WTC11 (cell line): ENCODE data around the gene MYBL2. TPM values are rescaled to one million over a fixed set of nuclear protein-coding genes. Genes with fewer than 3 reads are reported as not detected.

ENCODE experiments used
- ATAC-seq: fragments of 200-7000 bp; cut with Tn5 transposase; 2 replicates; pipeline ENCODE4 v1.10.0; 2021; ENCODE audit warnings: mild to moderate bottlenecking, moderate library complexity
- CTCF ChIA-PET: fragments of 300-600 bp; sonication (Branson Sonifier 250); formaldehyde crosslinking; loops from one replicate; lab custom pipeline; 2021; ENCODE audit warnings: antibody characterized with exemption; lab: Charles Lee
- POLR2A ChIA-PET: fragments of 350-600 bp; sonication (Branson Sonifier 250); formaldehyde crosslinking; loops from one replicate; lab custom pipeline; 2021; ENCODE audit warnings: antibody characterized with exemption; lab: Charles Lee
- DNase-seq: peaks from one replicate; pipeline ENCODE4 v3.0.0; 2021; ENCODE audit warnings: low spot score
- H3K27ac Mint-ChIP-seq: 2 replicates; pipeline ENCODE4 v1.8.0; 2021; ENCODE audit warnings: mixed read lengths
- H3K27me3 Mint-ChIP-seq: 2 replicates; pipeline ENCODE4 v1.8.0; 2021; ENCODE audit warnings: low read depth, mild to moderate bottlenecking, moderate library complexity, mixed read lengths
- H3K36me3 Mint-ChIP-seq: 2 replicates; pipeline ENCODE4 v1.8.0; 2021; ENCODE audit warnings: mixed read lengths
- H3K4me1 Mint-ChIP-seq: 2 replicates; pipeline ENCODE4 v1.8.0; 2022; ENCODE audit warnings: mixed read lengths
- H3K4me3 Mint-ChIP-seq: 2 replicates; pipeline ENCODE4 v1.8.0; 2021; ENCODE audit warnings: mild to moderate bottlenecking, moderate library complexity, mixed read lengths
- H3K9me3 Mint-ChIP-seq: 2 replicates; pipeline ENCODE4 v1.8.0; 2021; ENCODE audit warnings: mixed read lengths
- CBFB ChIP-seq: sonication (generic); formaldehyde crosslinking; IDR thresholded peaks from 2 replicates; pipeline ENCODE4 v1.8.1; 2022; ENCODE audit warnings: mild to moderate bottlenecking, low read depth, missing genetic modification reagents
- EMX1 ChIP-seq: fragments of 250-450 bp; sonication (Bioruptor Pico); IDR thresholded peaks from 2 replicates; pipeline ENCODE4 v1.8.0; 2021; ENCODE audit warnings: mild to moderate bottlenecking
- SOX15 ChIP-seq: fragments of 250-450 bp; sonication (Bioruptor Pico); IDR thresholded peaks from 2 replicates; pipeline ENCODE4 v1.9.0; 2021; ENCODE audit warnings: mild to moderate bottlenecking
- TCF7 ChIP-seq: sonication (generic); formaldehyde crosslinking; IDR thresholded peaks from 2 replicates; pipeline ENCODE4 v1.8.0; 2022; ENCODE audit warnings: mild to moderate bottlenecking, low read depth, missing genetic modification reagents, moderate library complexity
- ZNF138 ChIP-seq: sonication (generic); formaldehyde crosslinking; conservative IDR thresholded peaks from 2 replicates; pipeline ENCODE4 v1.8.1; 2022; ENCODE audit warnings: mild to moderate bottlenecking, moderate library complexity, missing genetic modification reagents
- total RNA-seq: library from RNA; stranded (reverse); gene quantifications from 3 replicates; pipeline ENCODE4 v1.2.3, GENCODE V29; 2021
- TF ChIP-seq, protein P1 (sequence below): sonication (generic); formaldehyde crosslinking; IDR thresholded peaks from 2 replicates; pipeline ENCODE4 v1.8.1; 2023; ENCODE audit warnings: mild to moderate bottlenecking, missing genetic modification reagents
- TF ChIP-seq, protein P2 (sequence below): fragments of 200-600 bp; IDR thresholded peaks from 2 replicates; pipeline ENCODE4 v1.8.0; 2022; ENCODE audit warnings: antibody characterized with exemption
- TF ChIP-seq, protein P3 (sequence below): fragments of 250-450 bp; sonication (Bioruptor Pico); IDR thresholded peaks from 2 replicates; pipeline ENCODE4 v1.9.0; 2021; ENCODE audit warnings: mild to moderate bottlenecking
- TF ChIP-seq, protein P4 (sequence below): sonication (generic); formaldehyde crosslinking; IDR thresholded peaks from 2 replicates; pipeline ENCODE4 v1.8.1; 2023; ENCODE audit warnings: mild to moderate bottlenecking, moderate library complexity, missing genetic modification reagents
- TF ChIP-seq, protein P5 (sequence below): fragments of 250-450 bp; sonication (Bioruptor Pico); IDR thresholded peaks from 2 replicates; pipeline ENCODE4 v1.9.0; 2021; ENCODE audit warnings: mild to moderate bottlenecking, borderline replicate concordance
- TF ChIP-seq, protein P6 (sequence below): sonication (generic); formaldehyde crosslinking; IDR thresholded peaks from 2 replicates; pipeline ENCODE4 v1.8.0; 2023; ENCODE audit warnings: missing genetic modification reagents
- TF ChIP-seq, protein P7 (sequence below): sonication (generic); formaldehyde crosslinking; IDR thresholded peaks from 2 replicates; pipeline ENCODE4 v1.8.0; 2022; ENCODE audit warnings: mild to moderate bottlenecking, missing genetic modification reagents
- TF ChIP-seq, protein P8 (sequence below): fragments of 250-450 bp; sonication (Bioruptor Pico); IDR thresholded peaks from 2 replicates; pipeline ENCODE4 v1.8.0; 2021; ENCODE audit warnings: mild to moderate bottlenecking
- TF ChIP-seq, protein P9 (sequence below): sonication (generic); formaldehyde crosslinking; IDR thresholded peaks from 2 replicates; pipeline ENCODE4 v1.8.0; 2022; ENCODE audit warnings: missing genetic modification reagents

The MYBL2 gene
- total RNA-seq, 1 experiment from 2014 or later, result 166 TPM

DNA sequence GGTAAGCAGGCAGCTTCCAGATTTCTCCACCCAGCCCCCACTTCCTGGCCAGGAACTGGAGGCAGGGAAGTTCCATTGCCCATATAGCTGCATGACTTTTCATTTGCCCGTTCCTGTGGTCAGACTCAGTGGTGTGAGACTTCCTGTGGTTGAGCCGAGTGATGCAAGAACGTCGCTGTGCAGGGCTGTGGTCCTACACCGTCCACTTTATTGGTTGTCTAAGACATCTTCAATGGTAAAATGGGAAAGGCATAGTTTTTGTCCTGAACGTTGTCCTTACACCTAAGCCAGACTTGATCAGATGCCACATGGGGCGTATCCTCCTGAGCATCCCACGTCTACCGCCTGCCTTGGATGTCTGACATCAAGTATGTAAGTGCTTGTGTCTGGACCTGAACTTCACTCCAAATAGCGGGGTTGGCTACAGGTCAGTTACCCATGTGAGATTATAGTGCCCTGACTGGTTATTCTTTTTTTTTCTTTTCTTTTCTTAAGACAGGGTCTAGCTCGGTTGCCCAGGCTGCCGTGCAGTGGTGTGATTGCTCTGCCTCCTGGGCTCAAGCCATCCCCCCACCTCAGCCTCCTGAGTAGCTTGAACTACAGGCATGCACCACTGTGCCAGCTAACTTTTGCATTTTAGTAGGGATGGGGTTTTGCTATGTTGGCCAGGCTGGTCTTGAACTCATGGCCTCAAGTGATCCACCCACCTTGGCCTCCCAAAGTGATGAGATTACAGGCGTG, 85.8 kb downstream of the MYBL2 start (continued):
- TF ChIP-seq, protein P1, sequence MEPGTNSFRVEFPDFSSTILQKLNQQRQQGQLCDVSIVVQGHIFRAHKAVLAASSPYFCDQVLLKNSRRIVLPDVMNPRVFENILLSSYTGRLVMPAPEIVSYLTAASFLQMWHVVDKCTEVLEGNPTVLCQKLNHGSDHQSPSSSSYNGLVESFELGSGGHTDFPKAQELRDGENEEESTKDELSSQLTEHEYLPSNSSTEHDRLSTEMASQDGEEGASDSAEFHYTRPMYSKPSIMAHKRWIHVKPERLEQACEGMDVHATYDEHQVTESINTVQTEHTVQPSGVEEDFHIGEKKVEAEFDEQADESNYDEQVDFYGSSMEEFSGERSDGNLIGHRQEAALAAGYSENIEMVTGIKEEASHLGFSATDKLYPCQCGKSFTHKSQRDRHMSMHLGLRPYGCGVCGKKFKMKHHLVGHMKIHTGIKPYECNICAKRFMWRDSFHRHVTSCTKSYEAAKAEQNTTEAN (CRISPR knock-in tag), result no peak
- TF ChIP-seq, protein P2, sequence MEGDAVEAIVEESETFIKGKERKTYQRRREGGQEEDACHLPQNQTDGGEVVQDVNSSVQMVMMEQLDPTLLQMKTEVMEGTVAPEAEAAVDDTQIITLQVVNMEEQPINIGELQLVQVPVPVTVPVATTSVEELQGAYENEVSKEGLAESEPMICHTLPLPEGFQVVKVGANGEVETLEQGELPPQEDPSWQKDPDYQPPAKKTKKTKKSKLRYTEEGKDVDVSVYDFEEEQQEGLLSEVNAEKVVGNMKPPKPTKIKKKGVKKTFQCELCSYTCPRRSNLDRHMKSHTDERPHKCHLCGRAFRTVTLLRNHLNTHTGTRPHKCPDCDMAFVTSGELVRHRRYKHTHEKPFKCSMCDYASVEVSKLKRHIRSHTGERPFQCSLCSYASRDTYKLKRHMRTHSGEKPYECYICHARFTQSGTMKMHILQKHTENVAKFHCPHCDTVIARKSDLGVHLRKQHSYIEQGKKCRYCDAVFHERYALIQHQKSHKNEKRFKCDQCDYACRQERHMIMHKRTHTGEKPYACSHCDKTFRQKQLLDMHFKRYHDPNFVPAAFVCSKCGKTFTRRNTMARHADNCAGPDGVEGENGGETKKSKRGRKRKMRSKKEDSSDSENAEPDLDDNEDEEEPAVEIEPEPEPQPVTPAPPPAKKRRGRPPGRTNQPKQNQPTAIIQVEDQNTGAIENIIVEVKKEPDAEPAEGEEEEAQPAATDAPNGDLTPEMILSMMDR, result no peak
- TF ChIP-seq, all 79 proteins: peak for 0

DNA sequence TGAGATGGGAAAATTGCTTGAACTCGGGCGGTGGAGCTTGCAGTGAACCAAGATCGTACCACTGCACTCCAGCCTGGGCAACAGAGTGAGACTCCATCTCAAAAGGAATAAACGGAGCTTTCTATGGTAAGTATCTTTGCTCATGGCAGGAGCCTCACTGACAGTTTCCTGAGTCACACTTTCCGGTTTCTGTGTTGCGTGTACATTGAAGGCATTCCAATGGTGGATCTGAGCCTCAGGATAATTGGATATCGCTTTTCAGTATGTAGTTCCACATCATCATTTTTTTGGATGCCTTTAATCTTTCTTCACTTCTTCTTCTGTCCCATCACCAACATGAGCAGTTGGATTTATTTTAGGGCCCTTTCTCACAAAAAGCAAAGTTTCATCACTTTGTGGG, 88.5 kb downstream of the MYBL2 start:
- Mint-ChIP-seq H3K27ac (no peak overlapping the region), H3K36me3 (no peaks in the 10 kb centered on the region), H3K9me3 (peaks cover 4% of the 10 kb centered on the region; the same call in 1 of the 2 replicates), H3K4me3 (no peak overlapping the region), H3K27me3 (peaks cover 5% of the 10 kb centered on the region; the same call in 1 of the 2 replicates), H3K4me1 (no peaks in the 10 kb centered on the region)
- CTCF ChIA-PET, result interaction anchor here (1.5 to 1.9 kb wide), 2 partner anchors 85 to 228 kb away, joined by 5 to 7 read pairs; no protein-coding TSS in a partner anchor
- DNase-seq, result no peak
- no peak for ATAC-seq
- POLR2A ChIA-PET, result no interaction called here
- TF ChIP-seq, protein P3, sequence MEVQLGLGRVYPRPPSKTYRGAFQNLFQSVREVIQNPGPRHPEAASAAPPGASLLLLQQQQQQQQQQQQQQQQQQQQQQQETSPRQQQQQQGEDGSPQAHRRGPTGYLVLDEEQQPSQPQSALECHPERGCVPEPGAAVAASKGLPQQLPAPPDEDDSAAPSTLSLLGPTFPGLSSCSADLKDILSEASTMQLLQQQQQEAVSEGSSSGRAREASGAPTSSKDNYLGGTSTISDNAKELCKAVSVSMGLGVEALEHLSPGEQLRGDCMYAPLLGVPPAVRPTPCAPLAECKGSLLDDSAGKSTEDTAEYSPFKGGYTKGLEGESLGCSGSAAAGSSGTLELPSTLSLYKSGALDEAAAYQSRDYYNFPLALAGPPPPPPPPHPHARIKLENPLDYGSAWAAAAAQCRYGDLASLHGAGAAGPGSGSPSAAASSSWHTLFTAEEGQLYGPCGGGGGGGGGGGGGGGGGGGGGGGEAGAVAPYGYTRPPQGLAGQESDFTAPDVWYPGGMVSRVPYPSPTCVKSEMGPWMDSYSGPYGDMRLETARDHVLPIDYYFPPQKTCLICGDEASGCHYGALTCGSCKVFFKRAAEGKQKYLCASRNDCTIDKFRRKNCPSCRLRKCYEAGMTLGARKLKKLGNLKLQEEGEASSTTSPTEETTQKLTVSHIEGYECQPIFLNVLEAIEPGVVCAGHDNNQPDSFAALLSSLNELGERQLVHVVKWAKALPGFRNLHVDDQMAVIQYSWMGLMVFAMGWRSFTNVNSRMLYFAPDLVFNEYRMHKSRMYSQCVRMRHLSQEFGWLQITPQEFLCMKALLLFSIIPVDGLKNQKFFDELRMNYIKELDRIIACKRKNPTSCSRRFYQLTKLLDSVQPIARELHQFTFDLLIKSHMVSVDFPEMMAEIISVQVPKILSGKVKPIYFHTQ (CRISPR knock-in tag), result no peak
- TF ChIP-seq, protein P4, sequence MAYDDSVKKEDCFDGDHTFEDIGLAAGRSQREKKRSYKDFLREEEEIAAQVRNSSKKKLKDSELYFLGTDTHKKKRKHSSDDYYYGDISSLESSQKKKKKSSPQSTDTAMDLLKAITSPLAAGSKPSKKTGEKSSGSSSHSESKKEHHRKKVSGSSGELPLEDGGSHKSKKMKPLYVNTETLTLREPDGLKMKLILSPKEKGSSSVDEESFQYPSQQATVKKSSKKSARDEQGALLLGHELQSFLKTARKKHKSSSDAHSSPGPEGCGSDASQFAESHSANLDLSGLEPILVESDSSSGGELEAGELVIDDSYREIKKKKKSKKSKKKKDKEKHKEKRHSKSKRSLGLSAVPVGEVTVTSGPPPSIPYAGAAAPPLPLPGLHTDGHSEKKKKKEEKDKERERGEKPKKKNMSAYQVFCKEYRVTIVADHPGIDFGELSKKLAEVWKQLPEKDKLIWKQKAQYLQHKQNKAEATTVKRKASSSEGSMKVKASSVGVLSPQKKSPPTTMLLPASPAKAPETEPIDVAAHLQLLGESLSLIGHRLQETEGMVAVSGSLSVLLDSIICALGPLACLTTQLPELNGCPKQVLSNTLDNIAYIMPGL (CRISPR knock-in tag), result no peak
- TF ChIP-seq, protein P5, sequence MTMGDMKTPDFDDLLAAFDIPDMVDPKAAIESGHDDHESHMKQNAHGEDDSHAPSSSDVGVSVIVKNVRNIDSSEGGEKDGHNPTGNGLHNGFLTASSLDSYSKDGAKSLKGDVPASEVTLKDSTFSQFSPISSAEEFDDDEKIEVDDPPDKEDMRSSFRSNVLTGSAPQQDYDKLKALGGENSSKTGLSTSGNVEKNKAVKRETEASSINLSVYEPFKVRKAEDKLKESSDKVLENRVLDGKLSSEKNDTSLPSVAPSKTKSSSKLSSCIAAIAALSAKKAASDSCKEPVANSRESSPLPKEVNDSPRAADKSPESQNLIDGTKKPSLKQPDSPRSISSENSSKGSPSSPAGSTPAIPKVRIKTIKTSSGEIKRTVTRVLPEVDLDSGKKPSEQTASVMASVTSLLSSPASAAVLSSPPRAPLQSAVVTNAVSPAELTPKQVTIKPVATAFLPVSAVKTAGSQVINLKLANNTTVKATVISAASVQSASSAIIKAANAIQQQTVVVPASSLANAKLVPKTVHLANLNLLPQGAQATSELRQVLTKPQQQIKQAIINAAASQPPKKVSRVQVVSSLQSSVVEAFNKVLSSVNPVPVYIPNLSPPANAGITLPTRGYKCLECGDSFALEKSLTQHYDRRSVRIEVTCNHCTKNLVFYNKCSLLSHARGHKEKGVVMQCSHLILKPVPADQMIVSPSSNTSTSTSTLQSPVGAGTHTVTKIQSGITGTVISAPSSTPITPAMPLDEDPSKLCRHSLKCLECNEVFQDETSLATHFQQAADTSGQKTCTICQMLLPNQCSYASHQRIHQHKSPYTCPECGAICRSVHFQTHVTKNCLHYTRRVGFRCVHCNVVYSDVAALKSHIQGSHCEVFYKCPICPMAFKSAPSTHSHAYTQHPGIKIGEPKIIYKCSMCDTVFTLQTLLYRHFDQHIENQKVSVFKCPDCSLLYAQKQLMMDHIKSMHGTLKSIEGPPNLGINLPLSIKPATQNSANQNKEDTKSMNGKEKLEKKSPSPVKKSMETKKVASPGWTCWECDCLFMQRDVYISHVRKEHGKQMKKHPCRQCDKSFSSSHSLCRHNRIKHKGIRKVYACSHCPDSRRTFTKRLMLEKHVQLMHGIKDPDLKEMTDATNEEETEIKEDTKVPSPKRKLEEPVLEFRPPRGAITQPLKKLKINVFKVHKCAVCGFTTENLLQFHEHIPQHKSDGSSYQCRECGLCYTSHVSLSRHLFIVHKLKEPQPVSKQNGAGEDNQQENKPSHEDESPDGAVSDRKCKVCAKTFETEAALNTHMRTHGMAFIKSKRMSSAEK (CRISPR knock-in tag), result no peak
- TF ChIP-seq, protein P6, sequence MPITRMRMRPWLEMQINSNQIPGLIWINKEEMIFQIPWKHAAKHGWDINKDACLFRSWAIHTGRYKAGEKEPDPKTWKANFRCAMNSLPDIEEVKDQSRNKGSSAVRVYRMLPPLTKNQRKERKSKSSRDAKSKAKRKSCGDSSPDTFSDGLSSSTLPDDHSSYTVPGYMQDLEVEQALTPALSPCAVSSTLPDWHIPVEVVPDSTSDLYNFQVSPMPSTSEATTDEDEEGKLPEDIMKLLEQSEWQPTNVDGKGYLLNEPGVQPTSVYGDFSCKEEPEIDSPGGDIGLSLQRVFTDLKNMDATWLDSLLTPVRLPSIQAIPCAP (CRISPR knock-in tag), result no peak
- TF ChIP-seq ZNF138 (no peak), TCF7 (CRISPR knock-in tag) (no peak), CBFB (CRISPR knock-in tag) (no peak), EMX1 (CRISPR knock-in tag) (no peak), SOX15 (CRISPR knock-in tag) (no peak)
- TF ChIP-seq, protein P7, sequence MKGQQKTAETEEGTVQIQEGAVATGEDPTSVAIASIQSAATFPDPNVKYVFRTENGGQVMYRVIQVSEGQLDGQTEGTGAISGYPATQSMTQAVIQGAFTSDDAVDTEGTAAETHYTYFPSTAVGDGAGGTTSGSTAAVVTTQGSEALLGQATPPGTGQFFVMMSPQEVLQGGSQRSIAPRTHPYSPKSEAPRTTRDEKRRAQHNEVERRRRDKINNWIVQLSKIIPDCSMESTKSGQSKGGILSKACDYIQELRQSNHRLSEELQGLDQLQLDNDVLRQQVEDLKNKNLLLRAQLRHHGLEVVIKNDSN (CRISPR knock-in tag), result no peak
- TF ChIP-seq, protein P8, sequence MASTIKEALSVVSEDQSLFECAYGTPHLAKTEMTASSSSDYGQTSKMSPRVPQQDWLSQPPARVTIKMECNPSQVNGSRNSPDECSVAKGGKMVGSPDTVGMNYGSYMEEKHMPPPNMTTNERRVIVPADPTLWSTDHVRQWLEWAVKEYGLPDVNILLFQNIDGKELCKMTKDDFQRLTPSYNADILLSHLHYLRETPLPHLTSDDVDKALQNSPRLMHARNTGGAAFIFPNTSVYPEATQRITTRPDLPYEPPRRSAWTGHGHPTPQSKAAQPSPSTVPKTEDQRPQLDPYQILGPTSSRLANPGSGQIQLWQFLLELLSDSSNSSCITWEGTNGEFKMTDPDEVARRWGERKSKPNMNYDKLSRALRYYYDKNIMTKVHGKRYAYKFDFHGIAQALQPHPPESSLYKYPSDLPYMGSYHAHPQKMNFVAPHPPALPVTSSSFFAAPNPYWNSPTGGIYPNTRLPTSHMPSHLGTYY (CRISPR knock-in tag), result no peak
- TF ChIP-seq, protein P9, sequence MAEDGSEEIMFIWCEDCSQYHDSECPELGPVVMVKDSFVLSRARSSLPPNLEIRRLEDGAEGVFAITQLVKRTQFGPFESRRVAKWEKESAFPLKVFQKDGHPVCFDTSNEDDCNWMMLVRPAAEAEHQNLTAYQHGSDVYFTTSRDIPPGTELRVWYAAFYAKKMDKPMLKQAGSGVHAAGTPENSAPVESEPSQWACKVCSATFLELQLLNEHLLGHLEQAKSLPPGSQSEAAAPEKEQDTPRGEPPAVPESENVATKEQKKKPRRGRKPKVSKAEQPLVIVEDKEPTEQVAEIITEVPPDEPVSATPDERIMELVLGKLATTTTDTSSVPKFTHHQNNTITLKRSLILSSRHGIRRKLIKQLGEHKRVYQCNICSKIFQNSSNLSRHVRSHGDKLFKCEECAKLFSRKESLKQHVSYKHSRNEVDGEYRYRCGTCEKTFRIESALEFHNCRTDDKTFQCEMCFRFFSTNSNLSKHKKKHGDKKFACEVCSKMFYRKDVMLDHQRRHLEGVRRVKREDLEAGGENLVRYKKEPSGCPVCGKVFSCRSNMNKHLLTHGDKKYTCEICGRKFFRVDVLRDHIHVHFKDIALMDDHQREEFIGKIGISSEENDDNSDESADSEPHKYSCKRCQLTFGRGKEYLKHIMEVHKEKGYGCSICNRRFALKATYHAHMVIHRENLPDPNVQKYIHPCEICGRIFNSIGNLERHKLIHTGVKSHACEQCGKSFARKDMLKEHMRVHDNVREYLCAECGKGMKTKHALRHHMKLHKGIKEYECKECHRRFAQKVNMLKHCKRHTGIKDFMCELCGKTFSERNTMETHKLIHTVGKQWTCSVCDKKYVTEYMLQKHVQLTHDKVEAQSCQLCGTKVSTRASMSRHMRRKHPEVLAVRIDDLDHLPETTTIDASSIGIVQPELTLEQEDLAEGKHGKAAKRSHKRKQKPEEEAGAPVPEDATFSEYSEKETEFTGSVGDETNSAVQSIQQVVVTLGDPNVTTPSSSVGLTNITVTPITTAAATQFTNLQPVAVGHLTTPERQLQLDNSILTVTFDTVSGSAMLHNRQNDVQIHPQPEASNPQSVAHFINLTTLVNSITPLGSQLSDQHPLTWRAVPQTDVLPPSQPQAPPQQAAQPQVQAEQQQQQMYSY (CRISPR knock-in tag), result no peak
